Caco-2 (cell line): ENCODE measurements around the gene LST1. TPM values are rescaled to one million over a fixed set of nuclear protein-coding genes. Genes with fewer than 3 reads are reported as not detected.

Source experiments
- BruUV-seq: library from RNA; stranded (reverse); fragments of 400-500 nt; replicated peaks from 2 replicates; lab custom pipeline; 2021; lab: Mats Ljungman, UMichigan
- CTCF ChIA-PET: fragments of 300-600 bp; sonication (Branson Sonifier 250); formaldehyde crosslinking; loops from one replicate; lab custom pipeline; 2022; ENCODE audit warnings: antibody characterized with exemption; lab: Charles Lee
- POLR2A ChIA-PET: fragments of 300-600 bp; sonication (Branson Sonifier 250); formaldehyde crosslinking; loops from one replicate; lab custom pipeline; 2022; ENCODE audit warnings: antibody characterized with exemption; lab: Charles Lee
- DNase-seq, 2 experiments: peaks; one replicate each; pipeline versions ENCODE4 v3.0.0 to v3.0.0-alpha.2; 2020 to 2022
- H3K27me3 ChIP-seq: replicated peaks from 2 replicates; pipeline ENCODE4 v1.6.0; 2011; ENCODE audit warnings: low read length; ENCODE audit not compliant: control insufficient read depth, insufficient read depth
- H3K36me3 ChIP-seq: 2 replicates; pipeline ENCODE4 v1.5.1; 2011; ENCODE audit warnings: low read length; ENCODE audit not compliant: control insufficient read depth, insufficient read depth
- H3K4me1 ChIP-seq: fragments of 250-450 bp; sonication (Bioruptor Pico); 2 replicates; pipeline ENCODE4 v1.5.1; 2020; ENCODE audit warnings: mild to moderate bottlenecking
- H3K4me3 ChIP-seq: 2 replicates; pipeline ENCODE4 v1.5.1; 2011; ENCODE audit warnings: low read depth, mild to moderate bottlenecking, control low read depth, low read length
- H3K9me3 ChIP-seq: fragments of 250-450 bp; sonication (Bioruptor Pico); 2 replicates; pipeline ENCODE4 v1.5.1; 2020; ENCODE audit warnings: mild to moderate bottlenecking, moderate library complexity
- H3K27ac Mint-ChIP-seq: one replicate; pipeline ENCODE4 v1.8.0; 2022; ENCODE audit warnings: mixed read lengths; ENCODE audit not compliant: unreplicated experiment
- H3K27me3 Mint-ChIP-seq: one replicate; pipeline ENCODE4 v1.8.0; 2022; ENCODE audit warnings: mixed read lengths; ENCODE audit not compliant: insufficient read depth, unreplicated experiment
- H3K36me3 Mint-ChIP-seq: one replicate; pipeline ENCODE4 v1.8.0; 2022; ENCODE audit warnings: mild to moderate bottlenecking, mixed read lengths; ENCODE audit not compliant: insufficient read depth, unreplicated experiment
- H3K4me1 Mint-ChIP-seq: one replicate; pipeline ENCODE4 v1.8.0; 2022; ENCODE audit warnings: low read depth, mixed read lengths; ENCODE audit not compliant: unreplicated experiment
- H3K4me3 Mint-ChIP-seq: one replicate; pipeline ENCODE4 v1.8.0; 2022; ENCODE audit warnings: mild to moderate bottlenecking, moderate library complexity, mixed read lengths; ENCODE audit not compliant: unreplicated experiment
- H3K9me3 Mint-ChIP-seq: one replicate; pipeline ENCODE4 v1.8.0; 2022; ENCODE audit warnings: mixed read lengths; ENCODE audit not compliant: unreplicated experiment
- CTCF ChIP-seq, 2 experiments: fragments of 200-600 bp in 1 of 2; IDR thresholded peaks; 1 replicate in 1 of 2; 2 replicates in 1 of 2; pipeline versions ENCODE4 v1.5.1 to v1.8.0; 2011 to 2022; ENCODE audit warnings: antibody characterized with exemption in 1 of 2, control low read depth in 1 of 2, inconsistent platforms in 1 of 2, low read depth in 1 of 2, low read length in 1 of 2, mild to moderate bottlenecking in 1 of 2, moderate library complexity in 1 of 2; ENCODE audit not compliant: insufficient read depth in 1 of 2, severe bottlenecking in 1 of 2, unreplicated experiment in 1 of 2
- intact Hi-C: fragments of 100-400 bp; cut with micrococcal nuclease; formaldehyde crosslinking; loops from one replicate; pipeline ENCODE4 v1.10.0; 2022; ENCODE audit not compliant: unreplicated experiment
- total RNA-seq: library from RNA; stranded (reverse); gene quantifications from 2 replicates; pipeline ENCODE4 v1.2.3, GENCODE V29; 2022

The LST1 gene
- total RNA-seq, 1 experiment from 2014 or later = not detected

- Histone ChIP-seq H3K36me3 (no peaks in the 10 kb centered on the region), H3K4me1 (peaks cover 6% of the 10 kb centered on the region), H3K9me3 (no peaks in the 10 kb centered on the region), H3K4me3 (no peak overlapping the region), H3K27me3 (no peaks in the 10 kb centered on the region)
- no peak for TF ChIP-seq CTCF (IDR thresholded peaks at IDR 0.05; ENCODE audit: insufficient read depth in 1 of 2, low read depth in 1 of 2, low read length in 1 of 2, severe bottlenecking in 1 of 2, unreplicated experiment in 1 of 2)
- CTCF ChIA-PET = interaction anchor here (0.7 kb wide), 1 partner anchor 54 kb away, joined by 3 read pairs; no protein-coding TSS in a partner anchor
- Mint-ChIP-seq H3K4me1 (peaks cover 20% of the 10 kb centered on the region), H3K36me3 (peaks cover 38% of the 10 kb centered on the region), H3K27me3 (no peaks in the 10 kb centered on the region), H3K27ac (no peak overlapping the region), H3K9me3 (no peaks in the 10 kb centered on the region), H3K4me3 (no peak overlapping the region)
- intact Hi-C loops = loop anchor here (5.0 kb wide), 2 partner anchors 123 to 193 kb away; partner anchors contain the start of genes CLIC1, CSNK2B and LY6G5B
- no peak for DNase-seq
- POLR2A ChIA-PET = interaction anchor here (0.5 kb wide), 1 partner anchor 17 kb away, joined by 4 read pairs; no protein-coding TSS in a partner anchor
- no TSS peak for BruUV-seq
Measured at GRCh38 chr6:31544676-31545075, 41.4 kb upstream of the LST1 start.

GRCh38 chr6:31545291-31545690 lies 40.8 kb upstream of the LST1 start:
- Histone ChIP-seq H3K4me3 (no peak overlapping the region), H3K36me3 (no peaks in the 10 kb centered on the region), H3K27me3 (no peaks in the 10 kb centered on the region), H3K9me3 (no peaks in the 10 kb centered on the region), H3K4me1 (peaks cover 6% of the 10 kb centered on the region)
- no TSS peak for BruUV-seq
- no peaks in the 10 kb centered on the region for H3K9me3 Mint-ChIP-seq
- intact Hi-C loops = loop anchor here (5.0 kb wide), 2 partner anchors 122 to 192 kb away; partner anchors contain the start of genes CLIC1, CSNK2B and LY6G5B
- DNase-seq = no peak
- no peak for TF ChIP-seq CTCF (IDR thresholded peaks at IDR 0.05; ENCODE audit: insufficient read depth in 1 of 2, low read depth in 1 of 2, low read length in 1 of 2, severe bottlenecking in 1 of 2, unreplicated experiment in 1 of 2)
- no peaks in the 10 kb centered on the region for H3K27me3 Mint-ChIP-seq
- peaks cover 15% of the 10 kb centered on the region for H3K4me1 Mint-ChIP-seq
- peaks cover 38% of the 10 kb centered on the region for H3K36me3 Mint-ChIP-seq
- H3K4me3 Mint-ChIP-seq = no peak overlapping the region
- H3K27ac Mint-ChIP-seq = no peak overlapping the region
- ChIA-PET POLR2A (no interaction called here), CTCF (interaction anchor here (2.7 kb wide), 1 partner anchor 53 kb away, joined by 20 read pairs; no protein-coding TSS in a partner anchor)

- no TSS peak for BruUV-seq
- DNase-seq = peak; percentile 93 to 94
- H3K4me1 ChIP-seq = peaks cover 6% of the 10 kb centered on the region
- ChIA-PET CTCF (interaction anchor here (0.6 to 2.7 kb wide), 8 partner anchors 28 to 1093 kb away, joined by 3 to 20 read pairs (median 4); partner anchors contain the start of gene APOM), POLR2A (no interaction called here)
- H3K4me3 ChIP-seq = peak within 1 kb of the TSS; percentile 44
- Mint-ChIP-seq H3K27me3 (no peaks in the 10 kb centered on the region), H3K4me3 (peak within 1 kb of the TSS; percentile 87), H3K9me3 (no peaks in the 10 kb centered on the region), H3K27ac (peak within 1 kb of the TSS; percentile 64), H3K36me3 (peaks cover 35% of the 10 kb centered on the region), H3K4me1 (peaks cover 12% of the 10 kb centered on the region)
- H3K9me3 ChIP-seq = no peaks in the 10 kb centered on the region
- TF ChIP-seq CTCF (IDR thresholded peaks at IDR 0.05; ENCODE audit: insufficient read depth in 1 of 2, low read depth in 1 of 2, low read length in 1 of 2, severe bottlenecking in 1 of 2, unreplicated experiment in 1 of 2) = peak; percentile 93 to 98
- intact Hi-C loops = loop anchor here (1.0 to 5.0 kb wide), 7 partner anchors 38 to 191 kb away; partner anchors contain the start of genes APOM, CLIC1, CSNK2B and LY6G5B
- no peaks in the 10 kb centered on the region for H3K36me3 ChIP-seq
- no peaks in the 10 kb centered on the region for H3K27me3 ChIP-seq
Measured at GRCh38 chr6:31546339-31546957, 39.6 kb upstream of the LST1 start, which contains the start of gene ATP6V1G2. Gene ATP6V1G2 (minus strand): TSS chr6:31546608. CDS start chr6:31546559, 49 bp downstream.
